Glutamatergic neuron (in vitro differentiated cells): ENCODE data around the gene CSNK1A1. TPM values are rescaled to one million over a fixed set of nuclear protein-coding genes. Genes with fewer than 3 reads are reported as not detected.

Experiments used
- DNase-seq: peaks from one replicate; pipeline ENCODE4 v3.0.0; 2022
- H3K27ac Mint-ChIP-seq: one replicate; pipeline ENCODE4 v1.8.0; 2020; ENCODE audit warnings: mild to moderate bottlenecking, mixed read lengths, inconsistent platforms; ENCODE audit not compliant: unreplicated experiment
- H3K27me3 Mint-ChIP-seq: one replicate; pipeline ENCODE4 v1.8.0; 2020; ENCODE audit warnings: mild to moderate bottlenecking, moderate library complexity, mixed read lengths, inconsistent platforms; ENCODE audit not compliant: unreplicated experiment
- H3K36me3 Mint-ChIP-seq: one replicate; pipeline ENCODE4 v1.8.0; 2020; ENCODE audit warnings: mild to moderate bottlenecking, mixed read lengths, inconsistent platforms; ENCODE audit not compliant: unreplicated experiment
- H3K4me1 Mint-ChIP-seq: one replicate; pipeline ENCODE4 v1.8.0; 2020; ENCODE audit warnings: mild to moderate bottlenecking, low read depth, mixed read lengths, inconsistent platforms; ENCODE audit not compliant: unreplicated experiment
- H3K4me3 Mint-ChIP-seq: one replicate; pipeline ENCODE4 v1.8.0; 2020; ENCODE audit warnings: mild to moderate bottlenecking, mixed read lengths, inconsistent platforms; ENCODE audit not compliant: unreplicated experiment
- H3K9me3 Mint-ChIP-seq: one replicate; pipeline ENCODE4 v1.8.0; 2020; ENCODE audit warnings: mild to moderate bottlenecking, moderate library complexity, mixed read lengths, inconsistent platforms; ENCODE audit not compliant: unreplicated experiment
- CTCF ChIP-seq: fragments of 200-600 bp; sonication (generic); IDR thresholded peaks from one replicate; pipeline ENCODE4 v1.5.0; 2021; ENCODE audit not compliant: partially characterized antibody, unreplicated experiment
- total RNA-seq: library from RNA; stranded (reverse); fragmentation: NEBNext Ultra II Directional; extraction: Animal tissue kit (Norgen Biotek cat#: 25700); gene quantifications from one replicate; pipeline ENCODE4 v1.2.1, GENCODE V29; 2021; ENCODE audit not compliant: unreplicated experiment

CSNK1A1 gene
- total RNA-seq, 1 donor from 2014 or later: 289 TPM

- Mint-ChIP-seq H3K36me3 (no peaks in the 10 kb centered on the region), H3K27ac (no peak overlapping the region)
These were observed 58.5 kb downstream of the CSNK1A1 start for GRCh38 chr5:149492781-149493180.

GRCh38 chr5:149490599-149491485 lies 60.4 kb downstream of the CSNK1A1 start:
- TF ChIP-seq CTCF: no peak
- H3K27ac Mint-ChIP-seq: peak overlapping the region; percentile 63
- DNase-seq: no peak
- no peak overlapping the region for H3K4me3 Mint-ChIP-seq
- H3K9me3 Mint-ChIP-seq: peaks cover 6% of the 10 kb centered on the region
- peaks cover 2% of the 10 kb centered on the region for H3K27me3 Mint-ChIP-seq
- peaks cover 8% of the 10 kb centered on the region for H3K4me1 Mint-ChIP-seq
- no peaks in the 10 kb centered on the region for H3K36me3 Mint-ChIP-seq

More at GRCh38 chr5:149492781-149493180, 58.5 kb downstream of the CSNK1A1 start:
- no peak for TF ChIP-seq CTCF
- Mint-ChIP-seq H3K27me3 (peaks cover 2% of the 10 kb centered on the region), H3K4me3 (no peak overlapping the region), H3K9me3 (peaks cover 6% of the 10 kb centered on the region), H3K4me1 (peaks cover 5% of the 10 kb centered on the region)
- DNase-seq: no peak

DNA sequence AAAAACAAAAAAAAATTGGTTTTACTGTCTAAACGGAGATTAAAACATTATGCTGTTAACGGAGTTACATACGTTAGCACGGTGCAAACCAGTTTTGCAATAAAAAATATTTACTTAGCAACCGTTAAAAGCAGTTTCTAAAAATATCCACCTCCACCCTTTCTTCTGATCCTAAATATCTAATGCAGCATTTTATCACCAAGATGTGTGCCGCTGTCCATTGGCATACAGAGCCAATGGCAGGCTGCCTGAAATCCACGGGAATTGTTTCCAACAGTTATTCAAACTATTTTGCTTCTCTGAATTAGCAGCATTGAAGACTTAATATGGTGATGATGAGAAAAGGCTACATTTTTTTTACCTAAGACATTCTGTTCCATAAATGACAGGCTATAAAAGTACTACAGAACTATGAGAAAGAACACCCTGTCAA lies 61.6 kb downstream of the CSNK1A1 start:
- TF ChIP-seq CTCF: no peak

DNA sequence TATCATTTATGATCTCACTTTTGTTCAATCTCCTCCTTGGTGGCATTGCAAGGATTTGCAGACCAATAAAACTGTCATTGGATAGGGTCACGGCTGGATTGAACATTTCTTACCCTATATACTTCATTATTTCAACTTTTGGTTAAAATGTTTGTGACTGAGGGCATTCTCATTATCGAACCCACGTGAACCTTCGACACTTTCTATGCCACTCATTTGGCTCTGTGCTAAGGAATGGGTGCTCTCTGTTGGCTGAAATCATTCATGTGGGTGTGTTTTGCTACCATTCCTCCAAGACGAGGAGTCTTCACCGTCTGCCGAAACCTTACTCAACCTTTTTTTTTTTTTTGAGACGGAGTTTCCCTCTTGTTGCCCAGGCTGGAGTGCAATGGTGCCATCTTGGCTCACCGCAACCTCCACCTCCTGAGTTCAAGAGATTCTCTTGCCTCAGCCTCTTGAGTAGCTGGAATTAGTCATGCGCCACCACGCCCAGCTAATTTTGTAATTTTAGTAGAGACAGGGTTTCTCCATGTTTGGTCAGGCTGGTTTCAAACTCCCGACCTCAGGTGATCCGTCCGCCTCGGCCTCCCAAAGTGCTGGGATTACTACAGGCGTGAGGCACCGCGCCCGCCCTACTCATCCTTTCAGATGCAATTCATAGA lies 62.5 kb downstream of the CSNK1A1 start:
- no peak for TF ChIP-seq CTCF

More for the DNA sequence above, 61.6 kb downstream of the CSNK1A1 start:
- Mint-ChIP-seq H3K4me1 (peaks cover 8% of the 10 kb centered on the region), H3K27ac (no peak overlapping the region), H3K27me3 (peaks cover 2% of the 10 kb centered on the region), H3K9me3 (peaks cover 6% of the 10 kb centered on the region), H3K36me3 (no peaks in the 10 kb centered on the region), H3K4me3 (no peak overlapping the region)
- DNase-seq: no peak

More for the DNA sequence above, 62.5 kb downstream of the CSNK1A1 start:
- peaks cover 2% of the 10 kb centered on the region for H3K27me3 Mint-ChIP-seq
- no peak for DNase-seq
- H3K4me1 Mint-ChIP-seq: peaks cover 8% of the 10 kb centered on the region
- no peak overlapping the region for H3K27ac Mint-ChIP-seq
- no peaks in the 10 kb centered on the region for H3K36me3 Mint-ChIP-seq
- H3K9me3 Mint-ChIP-seq: peaks cover 6% of the 10 kb centered on the region
- H3K4me3 Mint-ChIP-seq: no peak overlapping the region
